Epithelial cell of prostate (primary cell): ENCODE data around the gene CDKN2B.
A peak's percentile ranks its signal among the peaks of the same experiment; 100 is the strongest.

Experiments used
- DNase-seq: peaks from one replicate; pipeline ENCODE4 v3.0.0-alpha.2; 2011; ENCODE audit warnings: low read depth, low spot score
- H3K27ac ChIP-seq: fragments of 450-650 bp; 2 replicates; pipeline ENCODE4 v1.5.1; 2017; ENCODE audit warnings: mild to moderate bottlenecking

The CDKN2B gene

DNA sequence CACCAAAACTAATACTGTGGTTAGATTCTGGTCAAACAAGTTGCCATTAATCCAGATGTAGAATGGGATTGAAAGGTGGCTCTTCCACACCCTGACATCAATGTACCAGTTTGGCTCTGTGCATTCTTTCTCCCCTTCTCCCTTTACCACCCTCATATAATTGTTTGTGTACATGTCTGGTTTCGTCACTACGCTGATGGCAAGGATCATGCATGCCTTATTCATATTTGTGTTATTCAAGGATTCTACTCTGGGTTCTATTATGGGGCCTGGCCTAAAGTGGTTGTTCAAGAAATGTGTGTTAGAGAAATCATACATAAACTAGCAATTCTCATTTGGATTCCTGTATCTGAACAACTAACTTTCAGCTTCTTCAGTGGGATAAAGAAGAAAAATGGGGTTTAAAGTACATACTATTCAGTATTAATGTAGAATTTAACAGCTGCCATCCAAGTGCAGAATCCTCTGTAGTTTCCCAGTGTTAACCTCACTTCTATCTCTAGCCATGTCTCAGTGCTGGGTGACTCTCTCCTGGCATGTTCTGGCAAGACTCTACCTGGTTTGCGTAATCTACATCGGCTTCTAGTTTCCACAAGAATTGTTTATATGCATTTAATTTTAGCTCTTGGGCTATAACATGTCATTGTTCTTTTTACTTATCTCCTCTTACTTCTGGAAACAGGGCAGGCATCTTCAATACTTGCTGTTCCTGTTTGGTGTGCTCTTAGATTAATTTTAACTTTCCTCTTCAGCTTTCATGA is 27.9 kb upstream of the CDKN2B start:
- H3K27ac ChIP-seq: peak overlapping the region; percentile 90

DNA sequence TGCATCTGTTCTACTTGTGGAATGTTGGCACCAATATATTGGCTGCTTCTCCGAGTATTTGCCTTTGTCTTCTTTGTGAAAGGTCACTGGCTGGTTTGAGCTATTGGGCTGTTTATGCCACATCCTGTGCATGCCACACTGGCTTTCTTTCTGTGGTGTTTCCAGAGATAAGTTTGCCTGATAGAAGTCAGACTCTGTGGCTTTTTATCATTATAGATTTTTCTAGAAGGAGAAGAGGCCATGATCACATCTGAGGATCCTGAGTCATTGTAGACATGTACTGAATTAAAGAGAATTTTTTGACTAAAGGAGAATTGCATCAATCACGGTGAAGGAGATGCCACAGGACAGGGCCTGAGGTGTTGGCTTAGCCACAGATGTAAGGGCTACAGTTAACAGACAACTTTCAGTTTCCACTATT is 26.5 kb upstream of the CDKN2B start:
- H3K27ac ChIP-seq: peak overlapping the region; percentile 90
- DNase-seq: no peak

More for the DNA sequence above, 27.9 kb upstream of the CDKN2B start:
- DNase-seq: peak; percentile 88

DNA sequence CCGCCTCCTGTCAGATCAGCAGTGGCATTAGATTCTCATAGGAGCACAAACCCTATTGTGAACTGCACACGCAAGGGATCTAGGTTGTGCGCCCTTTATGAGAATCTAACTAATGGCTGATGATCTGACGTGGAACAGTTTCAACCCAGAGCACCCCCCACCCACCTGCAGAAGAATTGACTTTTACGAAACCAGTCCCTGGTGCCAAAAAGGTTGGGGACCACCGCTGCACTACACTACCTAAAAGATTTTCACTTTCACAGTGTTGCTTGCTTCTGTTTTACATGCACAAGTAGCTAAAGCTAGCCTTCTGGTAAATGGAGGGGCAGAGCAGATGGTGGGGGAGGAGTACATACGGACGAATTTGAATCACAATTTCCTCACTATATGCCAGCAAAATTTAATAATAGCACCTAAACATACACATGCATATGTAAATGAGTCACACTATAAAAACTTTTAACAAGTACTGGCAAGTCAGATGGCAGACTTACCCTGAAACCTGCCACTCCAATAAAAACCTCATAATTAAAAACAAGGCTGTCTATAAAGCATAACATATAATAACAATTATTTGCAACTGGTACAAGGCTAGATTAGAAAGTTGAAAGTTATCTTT is 24.0 kb upstream of the CDKN2B start:
- no peak for DNase-seq
- H3K27ac ChIP-seq: peak overlapping the region; percentile 49

DNA sequence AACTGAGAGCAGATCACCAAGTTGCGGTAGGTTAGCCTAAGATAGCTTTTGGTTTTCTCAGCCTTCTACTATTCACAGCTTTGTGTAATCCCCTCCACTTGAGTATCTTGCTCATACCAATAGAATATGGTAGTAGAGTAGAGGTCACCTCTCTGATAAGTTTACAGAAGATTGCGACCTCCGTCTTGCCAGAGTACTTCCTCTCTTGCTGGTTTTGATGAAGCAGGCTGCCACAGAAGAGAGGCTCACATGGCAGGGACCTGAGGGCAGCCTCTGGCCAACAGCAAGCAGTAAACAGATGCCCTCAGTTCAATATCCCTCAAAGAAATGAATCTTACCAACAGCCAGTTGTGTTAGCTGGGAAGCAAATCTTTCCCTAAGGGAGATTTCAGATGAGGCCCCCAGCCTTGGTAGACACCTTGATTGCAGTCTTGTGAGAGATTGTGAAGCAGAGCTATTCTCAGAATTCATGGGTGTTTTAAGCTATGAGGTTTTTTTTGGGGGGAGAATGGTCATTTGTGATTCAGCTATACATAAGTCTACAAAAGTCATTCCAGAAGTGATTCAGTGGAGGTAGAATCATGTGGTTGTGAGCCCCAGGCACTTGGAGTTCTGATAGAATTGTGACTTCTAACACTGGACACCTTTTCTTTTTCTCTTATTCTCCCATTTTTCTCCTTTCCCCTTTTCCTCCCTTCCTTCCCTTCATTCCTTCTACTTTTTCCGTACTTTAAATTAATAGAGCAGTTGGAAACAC is 22.7 kb upstream of the CDKN2B start:
- H3K27ac ChIP-seq: peak overlapping the region; percentile 49
- no peak for DNase-seq

DNA sequence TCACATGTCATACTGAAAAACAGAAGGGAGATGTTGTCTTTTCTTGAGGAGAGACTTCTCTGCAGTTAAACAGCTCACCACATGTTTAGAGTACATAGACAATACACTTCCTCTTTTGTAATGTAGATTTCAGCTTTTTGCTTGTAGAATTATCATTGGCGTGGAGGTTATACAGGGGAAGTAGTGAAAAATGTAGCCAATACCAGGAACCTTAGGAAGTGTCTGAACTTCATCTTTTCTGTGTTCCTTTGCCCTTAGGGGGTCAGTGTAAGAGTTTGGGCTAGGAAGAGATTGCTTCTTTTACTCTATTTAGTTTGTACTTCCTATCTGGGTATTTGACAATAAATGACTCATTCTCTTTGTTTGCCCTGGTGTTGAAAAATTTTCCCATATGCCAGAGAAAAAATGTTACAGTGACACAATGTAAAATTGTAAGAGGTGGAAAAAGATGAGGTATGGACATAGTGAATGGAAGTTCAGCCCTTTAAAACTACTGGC is 21.0 kb upstream of the CDKN2B start:
- DNase-seq: no peak
- peak overlapping the region; percentile 57 for H3K27ac ChIP-seq

DNA sequence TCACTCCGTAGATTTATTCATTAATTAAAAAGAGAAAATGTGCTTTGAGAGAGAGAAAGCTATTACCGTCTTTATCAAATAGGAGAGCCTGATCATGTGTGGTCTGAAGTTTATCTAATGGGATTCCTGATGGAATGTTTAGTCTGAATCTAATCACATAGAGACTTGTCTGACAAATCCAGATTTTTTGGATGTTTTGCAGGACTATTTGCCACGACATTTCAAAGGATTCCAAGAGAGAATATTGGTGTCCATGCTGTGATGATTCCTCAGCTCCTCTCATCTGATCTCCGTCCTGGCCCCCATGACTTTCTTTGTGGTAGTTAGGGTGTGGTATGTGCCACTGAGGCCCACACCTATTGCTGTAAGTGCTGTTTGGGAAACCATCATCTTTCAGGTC is 20.1 kb upstream of the CDKN2B start:
- no peak overlapping the region for H3K27ac ChIP-seq
- no peak for DNase-seq

DNA sequence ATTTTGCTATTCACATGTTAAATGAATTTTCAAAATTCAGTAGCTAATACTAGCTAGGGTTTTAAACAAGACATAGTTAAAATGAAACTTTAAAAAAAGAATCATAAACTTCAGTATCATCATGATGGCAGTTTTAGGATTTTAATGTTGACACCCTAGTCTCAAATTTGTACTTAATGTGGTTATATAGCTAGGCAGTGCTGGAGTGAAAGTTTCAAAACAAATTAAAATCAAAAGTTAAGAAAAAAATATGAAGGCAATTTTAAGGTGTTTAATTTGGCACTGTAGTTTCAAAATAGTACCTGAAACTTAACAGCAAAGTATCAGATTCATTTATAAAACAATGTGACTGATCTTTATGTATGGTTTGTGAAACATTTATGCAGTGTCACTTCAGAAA is 19.3 kb upstream of the CDKN2B start:
- DNase-seq: no peak

DNA sequence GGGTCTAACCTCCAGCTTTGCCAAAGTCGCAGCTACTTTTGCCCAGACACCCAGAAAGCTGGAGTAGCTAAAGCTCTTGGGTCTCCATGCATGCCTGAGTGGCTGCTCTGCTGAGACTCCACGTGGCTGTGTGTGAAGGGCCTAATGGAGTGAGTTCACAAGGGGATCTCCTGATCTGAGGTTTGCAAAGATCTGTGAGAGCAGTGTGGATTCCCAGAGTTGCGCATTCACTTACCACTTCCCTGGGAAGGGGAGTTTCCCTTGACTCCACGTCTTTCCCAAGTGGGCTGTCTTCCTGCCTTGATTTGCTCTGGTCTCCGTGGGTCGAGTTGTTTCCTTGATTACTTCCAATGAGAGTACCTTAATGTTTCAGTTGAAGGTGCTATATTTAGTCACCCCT is 17.6 kb upstream of the CDKN2B start:
- H3K27ac ChIP-seq: no peak overlapping the region
- no peak for DNase-seq

More for the DNA sequence above, 19.3 kb upstream of the CDKN2B start:
- no peak overlapping the region for H3K27ac ChIP-seq

DNA sequence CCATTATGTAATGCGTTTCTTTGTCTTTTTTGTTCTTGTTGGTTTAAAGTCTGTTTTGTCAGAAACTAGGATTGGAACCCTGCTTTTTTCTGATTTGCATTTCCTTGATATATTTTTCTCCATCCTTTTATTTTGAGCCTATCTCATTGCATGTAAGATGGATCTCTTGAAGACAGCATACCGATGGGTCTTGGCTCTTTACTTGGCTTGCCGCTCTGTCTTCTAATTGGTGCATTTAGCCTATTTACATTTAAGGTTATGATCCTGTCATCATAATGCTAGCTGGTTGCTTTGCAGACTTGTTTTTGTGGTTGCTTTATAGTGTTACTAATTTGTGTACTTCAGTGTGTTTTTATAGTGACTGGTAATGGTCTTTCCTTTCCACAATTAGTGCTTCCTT is 13.3 kb upstream of the CDKN2B start:
- DNase-seq: no peak
- H3K27ac ChIP-seq: no peak overlapping the region

DNA sequence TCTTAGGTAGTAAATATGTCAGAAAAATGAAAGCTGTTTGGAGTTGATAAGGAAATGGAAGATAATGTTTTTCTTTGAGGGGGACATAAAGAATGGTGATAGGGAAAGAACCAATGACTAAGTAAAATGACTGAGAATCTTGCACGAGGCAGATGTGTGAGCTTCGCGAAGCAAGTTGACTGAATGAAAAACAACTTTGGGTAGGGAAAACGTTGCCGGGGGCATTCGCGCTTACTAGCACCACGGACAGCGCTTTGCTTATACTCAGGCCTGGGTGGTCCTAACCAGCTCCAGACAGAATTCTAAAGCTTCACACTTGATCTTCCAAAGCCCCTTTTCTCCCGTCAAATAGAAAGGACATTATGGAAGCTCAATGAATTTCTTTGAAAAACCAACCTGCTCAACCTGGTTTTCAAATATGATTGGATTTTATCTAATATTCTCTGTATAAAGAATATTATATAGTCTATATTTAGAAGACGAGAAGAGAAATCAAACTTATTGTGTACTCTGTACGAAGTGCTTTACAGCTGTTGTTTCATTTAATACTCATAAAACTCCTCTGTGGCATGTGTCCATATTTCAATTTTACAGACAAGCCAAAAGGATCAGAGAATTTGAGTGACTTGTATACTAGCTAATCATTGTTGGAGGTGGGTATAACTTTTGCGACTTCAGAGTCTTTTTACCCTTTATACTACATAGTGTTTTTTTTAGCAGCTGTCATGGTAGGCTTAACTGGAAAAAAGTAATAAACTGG is 1.9 kb upstream of the CDKN2B start:
- no peak overlapping the region for H3K27ac ChIP-seq
- no peak for DNase-seq

DNA sequence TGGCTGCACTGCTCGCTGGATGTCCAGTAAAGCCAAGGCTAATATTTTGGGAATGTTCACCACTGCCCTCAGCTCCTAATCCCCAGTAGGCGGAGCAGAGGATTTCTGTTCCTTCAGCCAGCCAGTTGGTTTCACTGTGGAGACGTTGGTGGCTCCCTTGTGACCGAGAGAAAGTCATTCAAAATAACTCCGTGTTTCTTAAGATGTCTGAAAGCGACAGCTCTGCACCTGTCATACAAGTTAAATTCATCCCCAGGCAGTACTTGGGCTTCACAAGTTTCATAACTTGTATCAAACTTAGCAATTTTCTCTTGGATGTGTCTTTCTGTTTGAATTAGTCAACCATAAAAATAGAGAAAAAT is 382 bp upstream of the CDKN2B start:
- DNase-seq: no peak

DNA sequence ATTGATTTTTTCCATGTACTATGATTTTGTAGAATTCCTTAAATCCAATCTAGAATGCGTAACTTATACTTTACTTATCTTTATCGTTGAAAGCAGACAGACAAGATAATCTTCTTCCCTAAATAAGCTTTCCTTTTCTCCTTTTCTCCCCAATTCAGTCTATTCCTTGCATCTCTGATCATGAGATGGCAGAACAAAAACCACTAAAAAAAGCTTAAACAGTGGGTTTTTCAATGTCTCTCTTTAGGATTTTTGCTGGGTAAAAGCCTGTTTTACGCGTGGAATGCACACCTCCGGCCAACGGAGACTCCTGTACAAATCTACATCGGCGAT is 755 bp downstream of the CDKN2B start:
- peak overlapping the region; percentile 89 for H3K27ac ChIP-seq
- no peak for DNase-seq

More for the DNA sequence above, 382 bp upstream of the CDKN2B start:
- H3K27ac ChIP-seq: peak overlapping the region; percentile 89

DNA sequence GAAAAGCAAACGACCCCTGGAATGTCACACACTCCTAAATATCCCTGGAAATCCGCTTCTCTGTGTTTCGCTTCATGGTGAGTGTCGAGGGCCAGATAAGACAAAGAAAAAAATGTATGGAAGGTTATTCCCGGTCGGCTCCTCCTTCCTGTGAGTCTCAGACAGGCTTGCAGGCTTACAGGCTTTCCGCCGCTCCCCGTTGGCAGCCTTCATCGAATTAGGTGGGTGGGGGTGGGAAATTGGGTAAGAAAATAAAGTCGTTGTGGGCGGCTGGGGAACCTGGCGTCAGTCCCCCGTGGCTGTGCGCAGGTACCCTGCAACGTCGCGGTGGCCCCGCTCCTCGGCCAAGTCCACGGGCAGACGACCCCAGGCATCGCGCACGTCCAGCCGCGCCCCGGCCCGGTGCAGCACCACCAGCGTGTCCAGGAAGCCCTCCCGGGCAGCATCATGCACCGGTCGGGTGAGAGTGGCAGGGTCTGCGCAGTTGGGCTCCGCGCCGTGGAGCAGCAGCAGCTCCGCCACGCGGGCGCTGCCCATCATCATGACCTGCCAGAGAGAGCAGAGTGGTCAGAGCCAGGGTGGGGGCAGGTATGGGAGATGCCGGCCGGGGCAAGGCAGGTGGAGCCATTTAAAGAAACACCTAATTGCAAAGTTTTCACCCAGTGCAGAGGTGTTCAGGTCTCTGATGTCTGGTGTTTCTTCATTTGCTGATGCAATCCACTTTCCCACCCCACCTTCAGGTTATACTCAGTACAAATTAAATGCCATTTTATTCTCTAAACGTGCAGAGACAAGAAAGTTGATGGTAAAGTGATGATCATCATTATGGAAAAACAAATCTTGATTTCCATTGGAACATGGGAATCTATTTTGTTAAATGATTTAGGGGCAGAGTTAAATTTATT is 3.2 kb downstream of the CDKN2B start:
- no peak for DNase-seq
- H3K27ac ChIP-seq: no peak overlapping the region

DNA sequence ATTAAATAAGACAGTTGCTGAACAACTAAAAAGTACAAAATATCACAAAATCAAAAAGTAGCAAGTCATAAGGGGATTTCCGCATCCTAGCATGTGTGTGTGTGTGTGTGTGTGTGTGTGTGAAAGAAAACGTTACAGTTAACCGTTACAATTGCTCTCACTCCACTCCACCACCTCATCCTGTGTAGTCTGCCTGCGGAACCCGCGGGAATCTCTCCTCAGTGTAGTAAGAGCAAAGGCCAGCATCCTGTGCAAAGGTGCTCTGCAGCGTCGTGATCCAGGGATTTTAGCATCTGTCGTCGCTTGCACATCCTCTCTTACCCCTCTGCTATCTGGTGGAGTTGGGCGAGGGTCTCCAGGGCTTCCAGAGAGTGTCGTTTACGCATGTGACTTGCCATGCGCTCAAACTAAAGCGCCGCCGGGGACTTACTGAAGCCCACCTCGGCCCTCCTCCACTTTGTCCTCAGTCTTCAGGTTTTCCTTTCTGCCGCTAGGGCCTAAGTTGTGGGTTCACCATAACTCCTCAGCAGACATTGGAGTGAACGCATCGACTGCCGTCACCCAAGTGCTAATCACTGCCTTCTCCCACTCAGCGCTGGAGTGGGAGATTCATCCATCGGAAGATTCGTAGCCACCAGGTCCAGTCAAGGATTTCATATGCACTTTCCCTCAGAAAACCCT is 3.9 kb downstream of the CDKN2B start:
- no peak overlapping the region for H3K27ac ChIP-seq
- DNase-seq: no peak

DNA sequence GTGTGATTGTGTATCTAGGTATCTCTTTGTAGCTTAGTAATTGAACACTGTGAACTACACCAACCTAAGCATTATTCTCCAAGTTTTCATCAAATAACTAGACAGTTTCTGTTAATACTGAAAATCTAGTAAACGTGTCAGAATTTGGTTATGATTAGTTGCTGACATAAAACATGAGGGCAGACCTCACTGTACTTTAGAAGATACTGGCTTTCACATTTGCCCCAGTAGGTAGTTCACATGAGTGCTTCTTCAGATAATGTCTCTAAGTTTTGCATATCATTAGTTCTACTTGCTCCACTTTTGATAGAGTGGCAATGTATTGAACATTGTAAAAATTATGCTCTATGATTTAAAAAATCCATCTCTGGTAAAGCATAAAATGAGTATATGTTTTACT is 7.1 kb downstream of the CDKN2B start:
- no peak for DNase-seq
- no peak overlapping the region for H3K27ac ChIP-seq

DNA sequence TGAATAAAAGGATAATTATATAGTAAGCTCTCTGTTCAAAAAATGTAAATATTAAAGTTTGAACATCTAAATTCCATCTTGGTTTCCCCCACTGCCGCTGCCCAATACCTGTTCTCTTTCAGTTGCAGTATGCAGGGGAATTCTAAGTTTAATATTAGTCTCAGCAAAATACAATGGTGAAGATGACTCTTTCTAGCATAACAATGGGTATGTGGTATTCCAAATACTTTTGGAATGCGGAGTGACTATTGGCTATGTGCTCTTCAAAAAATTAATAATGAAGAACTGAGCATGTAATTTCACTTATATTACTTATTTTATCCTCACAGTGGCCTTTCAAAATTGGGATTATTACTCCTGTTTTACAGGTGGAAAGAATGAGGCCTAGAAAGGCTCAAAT is 11.1 kb downstream of the CDKN2B start:
- DNase-seq: no peak
- no peak overlapping the region for H3K27ac ChIP-seq

DNA sequence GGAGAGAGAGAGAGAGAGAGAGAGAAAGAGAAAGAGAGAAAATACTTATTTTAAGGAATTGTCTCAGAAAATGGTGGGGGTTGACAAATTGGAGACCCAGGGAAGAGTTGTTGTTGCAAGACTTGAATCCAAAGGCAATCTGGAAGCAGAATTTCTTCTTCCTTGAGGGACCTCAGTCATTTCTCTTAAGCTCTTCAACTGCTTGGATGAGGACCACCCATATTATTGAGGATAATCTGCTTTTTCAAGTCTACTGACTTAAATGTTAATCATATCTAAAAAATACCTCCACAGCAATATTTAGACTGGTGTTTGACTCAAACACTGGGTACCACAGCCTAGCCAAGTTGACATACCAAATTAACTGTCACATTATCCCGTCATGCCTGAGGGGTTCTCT is 11.6 kb downstream of the CDKN2B start:
- no peak overlapping the region for H3K27ac ChIP-seq
- DNase-seq: no peak

DNA sequence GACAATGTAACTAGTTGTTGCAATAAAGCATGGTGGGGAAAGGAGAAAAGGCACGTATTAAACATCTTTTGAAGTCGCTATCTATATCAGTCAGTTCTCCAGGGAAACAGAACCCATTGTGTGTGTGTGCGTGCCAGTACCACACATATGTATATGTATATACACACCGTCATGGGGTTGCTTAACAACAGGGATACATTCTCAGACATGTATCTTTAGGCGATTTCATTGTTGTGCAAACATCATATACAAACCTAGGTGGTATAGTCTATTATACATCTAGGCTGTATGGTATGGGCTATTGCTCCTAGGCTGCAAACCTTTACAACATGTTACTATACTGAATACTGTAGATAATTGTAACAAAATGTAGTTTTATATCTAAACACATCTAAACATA is 12.2 kb downstream of the CDKN2B start:
- H3K27ac ChIP-seq: no peak overlapping the region
- no peak for DNase-seq

DNA sequence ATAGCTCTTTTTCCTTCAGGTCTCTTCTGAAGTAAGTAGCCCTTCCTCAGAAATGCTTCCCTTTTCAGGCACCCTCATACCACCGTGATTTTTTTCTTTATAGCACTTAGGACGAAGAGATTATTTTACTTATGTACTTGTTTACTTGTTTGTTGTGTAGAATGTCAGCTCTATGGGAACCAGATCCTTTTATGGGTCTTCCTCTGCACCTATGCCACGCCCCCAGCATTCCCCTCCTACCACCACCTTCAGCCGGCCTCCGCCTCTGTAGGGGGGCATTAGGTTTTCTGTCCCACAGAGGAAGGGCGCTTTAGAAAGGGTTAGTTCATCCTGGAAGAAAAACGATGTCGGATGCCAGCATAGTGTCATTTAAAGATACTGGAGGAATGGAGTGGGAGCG is 12.7 kb downstream of the CDKN2B start:
- no peak for DNase-seq
- H3K27ac ChIP-seq: no peak overlapping the region
